GM21528 (cell line): ENCODE measurements around the gene CREG2.

Experiments used
- ATAC-seq: cut with Tn5 transposase; IDR thresholded peaks from one replicate; pipeline ENCODE4 v1.9.1; 2021; ENCODE audit warnings: mild to moderate bottlenecking, moderate library complexity; ENCODE audit not compliant: unreplicated experiment, low FRiP score

CREG2 gene

GRCh38 chr2:101410114-101410513 is 22.8 kb upstream of the CREG2 start:
- no peak for ATAC-seq

GRCh38 chr2:101409699-101410098 is 22.4 kb upstream of the CREG2 start:
- no peak for ATAC-seq

- ATAC-seq = no peak
Measured at GRCh38 chr2:101408925-101409324, 21.6 kb upstream of the CREG2 start.

GRCh38 chr2:101405351-101405899 is 18.1 kb upstream of the CREG2 start:
- no peak for ATAC-seq

GRCh38 chr2:101403745-101404144 is 16.4 kb upstream of the CREG2 start:
- no peak for ATAC-seq

GRCh38 chr2:101402630-101403029 is 15.3 kb upstream of the CREG2 start:
- ATAC-seq = no peak

GRCh38 chr2:101401906-101402305 is 14.6 kb upstream of the CREG2 start:
- ATAC-seq = no peak

- ATAC-seq = no peak
Measured at GRCh38 chr2:101401326-101401665, 14.0 kb upstream of the CREG2 start.

- ATAC-seq = no peak
Measured at GRCh38 chr2:101400506-101401325, 13.4 kb upstream of the CREG2 start.

- ATAC-seq = no peak
Measured at GRCh38 chr2:101400048-101400447, 12.7 kb upstream of the CREG2 start.

- ATAC-seq = no peak
Measured at GRCh38 chr2:101399021-101399799, 11.9 kb upstream of the CREG2 start.

- no peak for ATAC-seq
Measured at GRCh38 chr2:101398116-101398821, 11.0 kb upstream of the CREG2 start.

- ATAC-seq = no peak
Measured at GRCh38 chr2:101396316-101396717, 9.0 kb upstream of the CREG2 start.

- no peak for ATAC-seq
Measured at GRCh38 chr2:101395545-101396315, 8.4 kb upstream of the CREG2 start.

GRCh38 chr2:101388232-101388631 is 929 bp upstream of the CREG2 start:
- ATAC-seq = no peak

GRCh38 chr2:101386599-101387150 is 628 bp downstream of the CREG2 start:
- ATAC-seq = no peak

GRCh38 chr2:101383016-101383541 is 4.2 kb downstream of the CREG2 start:
- no peak for ATAC-seq

- no peak for ATAC-seq
Measured at GRCh38 chr2:101382442-101382841, 4.9 kb downstream of the CREG2 start.

- no peak for ATAC-seq
Measured at GRCh38 chr2:101380376-101380775, 6.9 kb downstream of the CREG2 start.

GRCh38 chr2:101379091-101379490 is 8.2 kb downstream of the CREG2 start:
- ATAC-seq = no peak
